NCI-H146 treated with DMSO at 0.1 percent for 48 hours (cell line): ENCODE data around the gene C6orf118.

Experiments
- DNase-seq: peaks from one replicate; lab custom pipeline; 2025; ENCODE audit not compliant: unreplicated experiment; lab: John Stamatoyannopoulos, UW

C6orf118 gene

GRCh38 chr6:165244524-165245247 is 64.7 kb downstream of the C6orf118 start:
- no peak for DNase-seq

- DNase-seq: no peak
These were observed 65.6 kb downstream of the C6orf118 start for GRCh38 chr6:165243801-165244200.

GRCh38 chr6:165236326-165236725 is 73.1 kb downstream of the C6orf118 start:
- DNase-seq: no peak

GRCh38 chr6:165232731-165233488 is 76.5 kb downstream of the C6orf118 start:
- DNase-seq: no peak

- DNase-seq: peak; percentile 5
These were observed 77.5 kb downstream of the C6orf118 start for GRCh38 chr6:165231581-165232561.

GRCh38 chr6:165231177-165231576 is 78.2 kb downstream of the C6orf118 start:
- no peak for DNase-seq
